Fibroblast of skin of back (primary cell): ENCODE data around the gene HOXD9. TPM values are rescaled to one million over a fixed set of nuclear protein-coding genes. Genes with fewer than 3 reads are reported as not detected.
A peak's percentile ranks its signal among the peaks of the same experiment; 100 is the strongest.

ENCODE experiments used
- DNase-seq: peaks from one replicate; pipeline ENCODE4 v3.0.0-alpha.2; 2013
- polyA plus RNA-seq, 2 experiments: library from polyadenylated mRNA; unstranded; fragments of 120-200 nt; gene quantifications; one replicate each; pipeline ENCODE4 v1.2.1, GENCODE V29; 2013; ENCODE audit not compliant: insufficient read length in 2 of 2

HOXD9 gene
- 2.1 TPM for polyA plus RNA-seq (2013, experiment 1 of 2; ENCODE audit: insufficient read length)
- polyA plus RNA-seq (2013, experiment 2 of 2; ENCODE audit: insufficient read length), result 1.9 TPM

GRCh38 chr2:176122683-176123410 lies at the start of gene HOXD9:
TSS of gene HOXD9 (plus strand) at chr2:176122719. CDS start at chr2:176122769, 50 bp downstream.
- DNase-seq, result peak; percentile 77

GRCh38 chr2:176072951-176073904 lies 49.3 kb upstream of the HOXD9 start:
- DNase-seq, result no peak

- no peak for DNase-seq
These were observed 47.5 kb upstream of the HOXD9 start for GRCh38 chr2:176074919-176075425.

- DNase-seq, result no peak
These were observed 47.0 kb upstream of the HOXD9 start for GRCh38 chr2:176075481-176075880.

GRCh38 chr2:176076063-176076462 lies 46.5 kb upstream of the HOXD9 start:
- no peak for DNase-seq

GRCh38 chr2:176076796-176077195 lies 45.7 kb upstream of the HOXD9 start:
- no peak for DNase-seq

GRCh38 chr2:176078541-176079284 lies 43.8 kb upstream of the HOXD9 start:
- DNase-seq, result no peak

- no peak for DNase-seq
These were observed 43.2 kb upstream of the HOXD9 start for GRCh38 chr2:176079285-176079830.

GRCh38 chr2:176079831-176080539 lies 42.5 kb upstream of the HOXD9 start:
- DNase-seq, result peak; percentile 45

- DNase-seq, result no peak
These were observed 41.8 kb upstream of the HOXD9 start for GRCh38 chr2:176080540-176081375.

- DNase-seq, result no peak
These were observed 41.1 kb upstream of the HOXD9 start for GRCh38 chr2:176081376-176081836.

- DNase-seq, result no peak
These were observed 40.5 kb upstream of the HOXD9 start for GRCh38 chr2:176081837-176082524.

GRCh38 chr2:176082525-176082823 lies 40.0 kb upstream of the HOXD9 start:
- DNase-seq, result no peak

GRCh38 chr2:176082824-176083751 lies 39.4 kb upstream of the HOXD9 start:
- no peak for DNase-seq

GRCh38 chr2:176083796-176084261 lies 38.7 kb upstream of the HOXD9 start, which contains the start of gene EVX2:
TSS of gene EVX2 (minus strand) at chr2:176083962. CDS start at chr2:176083776, 186 bp downstream.
- no peak for DNase-seq

GRCh38 chr2:176084611-176085119 lies 37.9 kb upstream of the HOXD9 start:
- DNase-seq, result no peak

- DNase-seq, result no peak
These were observed 37.3 kb upstream of the HOXD9 start for GRCh38 chr2:176085120-176085788.
